HG03025 (cell line): ENCODE data around the gene GRK5.

Source experiments
- ATAC-seq: cut with Tn5 transposase; IDR thresholded peaks from one replicate; pipeline ENCODE4 v1.9.1; 2021; ENCODE audit warnings: mild to moderate bottlenecking, moderate library complexity; ENCODE audit not compliant: unreplicated experiment, low FRiP score

The GRK5 gene

GRCh38 chr10:119410361-119411116, 203.2 kb downstream of the GRK5 start:
- ATAC-seq, result no peak

- no peak for ATAC-seq
Observed at GRCh38 chr10:119412244-119413092, 205.1 kb downstream of the GRK5 start.

GRCh38 chr10:119413093-119413453, 205.7 kb downstream of the GRK5 start:
- no peak for ATAC-seq

- no peak for ATAC-seq
Observed at GRCh38 chr10:119413471-119414080, 206.2 kb downstream of the GRK5 start.

- ATAC-seq, result no peak
Observed at GRCh38 chr10:119414081-119414611, 206.8 kb downstream of the GRK5 start.

GRCh38 chr10:119415121-119415520, 207.8 kb downstream of the GRK5 start:
- ATAC-seq, result no peak

GRCh38 chr10:119415536-119416503, 208.4 kb downstream of the GRK5 start:
- ATAC-seq, result no peak

- no peak for ATAC-seq
Observed at GRCh38 chr10:119416855-119417254, 209.5 kb downstream of the GRK5 start.

- ATAC-seq, result no peak
Observed at GRCh38 chr10:119417852-119418251, 210.5 kb downstream of the GRK5 start.

GRCh38 chr10:119418362-119418761, 211.0 kb downstream of the GRK5 start:
- no peak for ATAC-seq

GRCh38 chr10:119419931-119420330, 212.6 kb downstream of the GRK5 start:
- no peak for ATAC-seq

GRCh38 chr10:119420950-119421875, 213.8 kb downstream of the GRK5 start:
- no peak for ATAC-seq

- no peak for ATAC-seq
Observed at GRCh38 chr10:119421891-119422681, 214.7 kb downstream of the GRK5 start.

GRCh38 chr10:119422682-119423509, 215.5 kb downstream of the GRK5 start:
- no peak for ATAC-seq

GRCh38 chr10:119423510-119424257, 216.3 kb downstream of the GRK5 start:
- ATAC-seq, result no peak

GRCh38 chr10:119424258-119424975, 217.0 kb downstream of the GRK5 start:
- no peak for ATAC-seq
